Mesodermal cell (in vitro differentiated cells): Measurements from ENCODE around the gene MAN2A2.

ENCODE experiments used
- H3K27ac ChIP-seq: 2 replicates; pipeline ENCODE4 v1.7.0; 2013; ENCODE audit warnings: mild to moderate bottlenecking, low read depth, low read length, moderate library complexity; ENCODE audit not compliant: severe bottlenecking
- H3K36me3 ChIP-seq: 2 replicates; pipeline ENCODE4 v1.7.1; 2013; ENCODE audit warnings: mild to moderate bottlenecking, low read length, moderate library complexity; ENCODE audit not compliant: control insufficient read depth, insufficient read depth
- H3K4me1 ChIP-seq: one replicate; pipeline ENCODE4 v1.7.1; 2013; ENCODE audit warnings: mild to moderate bottlenecking, low read length; ENCODE audit not compliant: insufficient read depth, control insufficient read depth, poor library complexity, severe bottlenecking
- H3K4me3 ChIP-seq: 2 replicates; pipeline ENCODE4 v1.7.0; 2013; ENCODE audit warnings: low read length, control low read depth, mild to moderate bottlenecking; ENCODE audit not compliant: insufficient read depth, poor library complexity, severe bottlenecking; ENCODE audit errors: extremely low read depth
- H3K9me3 ChIP-seq: 2 replicates; pipeline ENCODE4 v1.7.1; 2013; ENCODE audit warnings: mild to moderate bottlenecking, low read length, moderate library complexity; ENCODE audit not compliant: control insufficient read depth
- whole genome bisulfite sequencing, 2 experiments: methylation state at CpG; one replicate each; pipeline ENCODE4 v1.1.5; 2013; ENCODE audit warnings: missing lambda C conversion rate in 2 of 2; ENCODE audit not compliant: insufficient coverage in 2 of 2; 5-methylcytosine and 5-hydroxymethylcytosine counted together

The MAN2A2 gene

GRCh38 chr15:90936823-90937222 lies 33.7 kb downstream of the MAN2A2 start:
- Histone ChIP-seq H3K27ac (no peak overlapping the region), H3K4me1 (peaks cover 13% of the 10 kb centered on the region), H3K4me3 (no peak overlapping the region), H3K36me3 (peaks cover 53% of the 10 kb centered on the region), H3K9me3 (no peaks in the 10 kb centered on the region)
- WGBS, 2 experiments: 67 to 100% methylated on average over 1 of the region's 1 CpG

GRCh38 chr15:90938261-90938660 lies 35.2 kb downstream of the MAN2A2 start:
- Histone ChIP-seq H3K36me3 (peaks cover 67% of the 10 kb centered on the region), H3K4me3 (no peak overlapping the region), H3K27ac (no peak overlapping the region), H3K9me3 (no peaks in the 10 kb centered on the region), H3K4me1 (peaks cover 8% of the 10 kb centered on the region)
- 95 to 97% methylated on average over 3 to 4 of the region's 5 CpGs for WGBS, 2 experiments

DNA sequence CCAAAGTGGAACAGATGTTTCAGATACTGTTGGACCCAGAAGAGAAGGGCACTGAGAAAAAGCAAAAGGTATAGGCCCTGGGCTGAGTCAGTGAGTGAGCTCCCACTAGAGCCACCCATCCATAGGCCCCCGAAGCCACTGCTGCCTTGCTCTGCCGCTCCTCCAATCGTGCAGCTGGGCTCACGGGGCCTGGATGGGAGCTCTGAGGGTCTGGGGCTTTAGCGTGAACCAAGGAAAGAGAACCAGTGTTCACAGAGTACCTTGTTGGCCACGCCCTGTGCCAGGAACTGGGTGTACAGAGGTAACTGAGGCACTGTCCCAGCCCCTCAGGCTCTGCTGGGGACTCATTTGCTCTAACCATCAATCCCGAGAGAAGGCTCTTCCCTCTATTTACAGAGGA lies 36.7 kb downstream of the MAN2A2 start:
- H3K4me1 ChIP-seq: peaks cover 8% of the 10 kb centered on the region
- 95 to 97% methylated on average over 4 to 7 of the region's 7 CpGs for WGBS, 2 experiments
- no peaks in the 10 kb centered on the region for H3K9me3 ChIP-seq
- H3K36me3 ChIP-seq: peaks cover 82% of the 10 kb centered on the region
- H3K4me3 ChIP-seq: no peak overlapping the region
- H3K27ac ChIP-seq: no peak overlapping the region

GRCh38 chr15:90941038-90941437 lies 37.9 kb downstream of the MAN2A2 start:
- H3K36me3 ChIP-seq: peaks cover 91% of the 10 kb centered on the region
- H3K27ac ChIP-seq: no peak overlapping the region
- peaks cover 4% of the 10 kb centered on the region for H3K4me1 ChIP-seq
- H3K9me3 ChIP-seq: no peaks in the 10 kb centered on the region
- H3K4me3 ChIP-seq: no peak overlapping the region
- WGBS, 2 experiments: 98 to 100% methylated on average over 4 of the region's 4 CpGs

DNA sequence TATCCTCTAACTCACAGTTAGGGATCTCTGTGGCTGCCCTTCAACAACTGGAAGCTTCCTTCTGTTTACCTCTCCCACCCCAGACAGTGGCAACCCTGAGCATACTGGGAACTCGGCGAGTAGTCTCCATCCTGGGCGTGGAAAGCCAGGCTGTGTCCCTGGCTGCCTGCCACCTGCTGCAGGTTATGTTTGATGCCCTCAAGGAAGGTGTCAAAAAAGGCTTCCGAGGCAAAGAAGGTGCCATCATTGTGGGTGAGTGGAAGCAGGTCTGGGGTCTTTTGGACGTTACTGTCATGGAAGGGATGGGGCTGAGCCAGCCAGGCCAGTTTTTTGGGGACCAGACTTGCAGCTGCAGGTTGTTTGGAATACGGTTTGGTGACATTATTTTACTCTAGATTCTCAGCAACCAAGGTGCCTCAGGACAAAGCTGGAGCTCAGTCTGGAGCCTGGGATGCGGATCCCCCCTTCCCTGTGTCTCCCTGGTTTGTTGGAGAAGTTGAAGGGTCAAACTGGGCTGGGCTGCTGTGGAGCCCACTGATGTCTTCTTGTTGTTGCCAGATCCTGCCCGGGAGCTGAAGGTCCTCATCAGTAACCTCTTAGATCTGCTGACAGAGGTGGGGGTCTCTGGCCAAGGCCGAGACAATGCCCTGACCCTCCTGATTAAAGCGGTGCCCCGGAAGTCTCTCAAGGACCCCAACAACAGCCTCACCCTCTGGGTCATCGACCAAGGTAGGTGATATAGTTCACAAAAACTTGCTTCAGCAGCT lies 39.4 kb downstream of the MAN2A2 start:
- H3K27ac ChIP-seq: no peak overlapping the region
- H3K9me3 ChIP-seq: no peaks in the 10 kb centered on the region
- peaks cover 89% of the 10 kb centered on the region for H3K36me3 ChIP-seq
- 97 to 98% methylated on average over 11 of the region's 12 CpGs for WGBS, 2 experiments
- no peaks in the 10 kb centered on the region for H3K4me1 ChIP-seq
- no peak overlapping the region for H3K4me3 ChIP-seq

DNA sequence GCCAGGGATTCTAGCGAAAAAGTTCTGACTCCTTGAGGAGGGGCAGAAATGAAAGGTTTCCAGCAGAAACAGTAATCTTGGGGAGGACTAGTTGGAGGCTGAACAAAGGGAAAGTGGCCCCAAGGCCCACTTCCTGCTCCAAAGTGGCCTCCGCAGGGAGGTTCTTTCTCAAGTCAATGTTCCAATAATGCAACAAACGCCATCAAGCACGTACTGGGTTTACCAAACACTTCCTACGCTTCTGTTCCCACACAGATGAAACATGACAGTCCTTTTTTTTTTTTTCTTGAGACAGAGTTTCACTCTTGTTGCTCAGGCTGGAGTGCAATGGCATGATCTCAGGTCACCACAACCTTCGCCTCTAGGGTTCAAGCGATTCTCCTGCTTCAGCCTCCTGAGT lies 42.0 kb downstream of the MAN2A2 start:
- H3K9me3 ChIP-seq: no peaks in the 10 kb centered on the region
- WGBS, 2 experiments: 92 to 100% methylated on average over 4 to 6 of the region's 7 CpGs
- no peaks in the 10 kb centered on the region for H3K4me1 ChIP-seq
- H3K36me3 ChIP-seq: peaks cover 89% of the 10 kb centered on the region
- H3K4me3 ChIP-seq: no peak overlapping the region
- no peak overlapping the region for H3K27ac ChIP-seq

GRCh38 chr15:90946538-90946937 lies 43.4 kb downstream of the MAN2A2 start:
- Histone ChIP-seq H3K9me3 (no peaks in the 10 kb centered on the region), H3K27ac (no peak overlapping the region), H3K36me3 (peaks cover 90% of the 10 kb centered on the region), H3K4me3 (no peak overlapping the region), H3K4me1 (no peaks in the 10 kb centered on the region)
- WGBS, 2 experiments: 98 to 99% methylated on average over 15 to 16 of the region's 16 CpGs

- H3K4me3 ChIP-seq: no peak overlapping the region
- no peaks in the 10 kb centered on the region for H3K4me1 ChIP-seq
- H3K27ac ChIP-seq: no peak overlapping the region
- H3K36me3 ChIP-seq: peaks cover 90% of the 10 kb centered on the region
- WGBS, 2 experiments: 97 to 98% methylated on average over 5 to 8 of the region's 8 CpGs
- H3K9me3 ChIP-seq: no peaks in the 10 kb centered on the region
Measured at GRCh38 chr15:90946941-90947576, 44.0 kb downstream of the MAN2A2 start.

DNA sequence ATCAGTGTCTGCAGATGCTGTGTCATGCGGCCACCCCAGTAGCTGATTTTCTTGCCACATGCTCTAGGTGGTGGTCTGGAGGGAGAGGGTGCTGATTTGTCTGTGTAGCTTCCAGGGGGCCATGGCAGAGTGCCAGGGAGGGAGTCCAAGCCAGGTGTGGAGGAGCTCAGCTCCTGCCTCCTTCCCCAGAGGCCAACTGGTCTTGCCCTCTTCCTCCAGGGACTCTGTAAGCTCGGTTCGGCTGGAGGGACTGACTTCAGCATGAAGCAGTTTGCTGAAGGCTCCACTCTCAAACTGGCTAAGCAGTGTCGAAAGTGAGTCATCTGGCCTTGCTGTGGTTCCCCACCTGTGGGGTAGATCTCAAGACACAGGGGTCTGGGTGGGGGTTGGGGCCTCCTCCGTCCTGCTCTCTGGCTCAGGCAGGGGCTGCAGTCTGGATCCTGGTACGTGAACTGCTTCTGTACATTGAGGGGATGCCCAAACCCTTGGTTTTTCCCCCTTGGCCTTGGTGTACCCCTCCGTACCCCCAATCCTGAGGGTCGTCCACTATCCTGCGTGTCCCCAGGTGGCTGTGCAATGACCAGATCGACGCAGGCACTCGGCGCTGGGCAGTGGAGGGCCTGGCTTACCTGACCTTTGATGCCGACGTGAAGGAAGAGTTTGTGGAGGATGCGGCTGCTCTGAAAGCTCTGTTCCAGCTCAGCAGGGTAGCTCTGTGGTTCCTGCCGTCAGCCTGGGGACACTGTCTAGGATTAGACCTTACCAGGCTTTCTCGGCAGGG lies 44.7 kb downstream of the MAN2A2 start:
- Histone ChIP-seq H3K4me1 (no peaks in the 10 kb centered on the region), H3K4me3 (no peak overlapping the region), H3K9me3 (no peaks in the 10 kb centered on the region), H3K27ac (no peak overlapping the region), H3K36me3 (peaks cover 90% of the 10 kb centered on the region)
- 97 to 99% methylated on average over 16 to 17 of the region's 18 CpGs for WGBS, 2 experiments

GRCh38 chr15:90948506-90948905 lies 45.4 kb downstream of the MAN2A2 start:
- peaks cover 90% of the 10 kb centered on the region for H3K36me3 ChIP-seq
- H3K9me3 ChIP-seq: no peaks in the 10 kb centered on the region
- no peak overlapping the region for H3K4me3 ChIP-seq
- no peak overlapping the region for H3K27ac ChIP-seq
- WGBS, 2 experiments: 97 to 100% methylated on average over 5 of the region's 8 CpGs
- H3K4me1 ChIP-seq: no peaks in the 10 kb centered on the region
